Activated CD4-positive, alpha-beta T cell treated with anti-CD3 and anti-CD28 coated beads, Interleukin-2, Interleukin-6, amounts not matched to agents 100 ng/mL and 50 ng/mL, durations not matched to agents 16 hours and 8 hours (primary cell): ENCODE measurements around the gene ZNF398.
"Not testable (repeated sequence)": the region's sequence is repeated elsewhere in the genome, so short reads cannot be mapped to it uniquely, and the experiment has no call there.

Source experiments
- DNase-seq: peaks from one replicate; pipeline ENCODE4 v3.0.0-alpha.2; 2020

The ZNF398 gene

GRCh38 chr7:149198161-149198816 lies 51.0 kb downstream of the ZNF398 start:
- no peak for DNase-seq

GRCh38 chr7:149199234-149199995 lies 52.2 kb downstream of the ZNF398 start:
- no peak for DNase-seq

DNA sequence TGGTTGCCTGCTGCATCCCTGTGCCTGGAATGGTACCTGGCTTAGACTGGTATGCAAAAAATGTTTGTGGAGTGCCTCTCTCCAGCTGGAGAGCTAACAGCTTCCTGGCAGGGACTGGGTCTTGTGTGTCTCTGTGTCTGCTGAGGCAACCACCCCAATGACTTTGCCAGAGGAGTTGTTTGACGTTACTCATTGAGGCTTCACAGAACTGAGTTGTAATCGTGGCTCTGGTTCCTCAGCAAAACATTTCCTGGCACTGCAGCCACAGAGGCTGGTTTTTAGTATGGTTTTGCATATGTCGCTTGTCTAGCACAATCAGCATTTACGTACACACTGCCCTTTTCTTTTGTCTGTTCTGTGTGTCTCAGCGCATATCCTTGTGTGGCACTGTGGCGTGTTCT lies 55.6 kb downstream of the ZNF398 start:
- DNase-seq = peak; percentile 81

- DNase-seq = no peak
Measured at GRCh38 chr7:149205690-149206381, 58.6 kb downstream of the ZNF398 start.

DNA sequence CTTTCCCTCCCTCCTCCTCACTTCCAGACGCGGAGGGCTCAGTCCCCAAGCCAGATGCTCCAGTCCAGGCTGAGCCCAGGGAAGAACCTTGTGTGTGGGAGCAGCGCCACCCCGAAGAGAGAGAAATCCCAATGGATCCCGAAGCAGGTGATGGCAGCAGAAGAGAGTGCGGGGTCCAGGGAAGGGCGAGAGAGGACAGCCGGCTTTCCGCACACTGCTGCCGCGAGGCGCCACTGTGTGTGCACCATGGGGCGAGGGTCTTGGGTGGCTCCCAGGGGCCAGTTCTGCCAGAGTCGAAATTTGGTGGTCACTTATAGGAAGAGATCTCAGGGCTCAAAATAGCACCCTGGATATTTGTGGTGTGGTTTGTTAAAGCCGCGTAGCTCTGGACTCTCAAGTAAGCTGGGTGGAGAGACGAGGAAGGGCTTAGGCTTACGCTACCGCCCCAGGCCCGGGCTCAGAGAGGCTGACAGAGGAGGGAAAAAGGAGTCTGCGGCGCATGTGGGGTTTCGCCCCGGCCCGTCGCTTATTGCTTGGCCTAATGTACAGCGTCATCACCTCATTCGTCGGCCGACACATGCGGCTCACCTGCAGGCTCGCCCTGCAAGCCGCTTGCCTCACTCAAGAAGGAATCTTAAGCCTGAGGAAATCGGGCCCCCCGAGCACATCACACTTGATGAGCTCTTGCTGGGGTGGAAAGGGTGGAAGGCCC lies 60.2 kb downstream of the ZNF398 start:
- DNase-seq = no peak

DNA sequence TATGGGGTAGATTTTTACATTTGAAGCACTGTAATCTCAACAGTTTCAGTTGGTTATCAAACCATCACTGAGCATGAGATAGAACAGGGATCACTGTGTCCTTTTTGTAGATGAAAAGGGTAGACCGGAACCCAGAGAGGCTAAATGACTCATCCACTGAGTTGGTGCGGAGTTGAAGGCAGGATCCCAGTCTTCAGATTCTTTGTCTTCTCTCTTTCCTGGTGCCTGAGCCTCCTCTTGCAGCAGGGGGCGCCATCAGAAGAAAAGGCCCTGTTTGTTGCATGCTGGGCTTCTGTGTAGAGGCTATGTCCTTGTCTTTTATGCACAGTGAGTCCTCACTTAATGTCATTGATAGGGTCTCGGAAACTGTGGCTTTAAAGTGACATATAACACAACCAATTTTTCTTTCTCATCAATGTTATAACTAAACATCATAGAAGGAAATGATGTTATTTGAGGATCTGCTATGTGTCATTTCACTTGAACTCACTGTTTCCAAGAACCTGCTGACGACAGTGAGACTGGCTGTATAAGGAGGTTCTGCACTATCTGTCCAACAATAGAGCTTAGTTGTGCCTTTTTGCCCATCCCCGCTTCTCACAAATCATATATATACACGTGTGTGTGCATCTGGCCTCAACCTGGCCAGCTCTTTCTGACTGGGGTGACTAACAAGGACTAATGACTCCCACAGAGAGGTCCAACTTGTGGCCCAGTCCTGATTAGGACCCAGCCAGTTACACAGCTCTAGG lies 62.4 kb downstream of the ZNF398 start:
- DNase-seq = peak; percentile 90

DNA sequence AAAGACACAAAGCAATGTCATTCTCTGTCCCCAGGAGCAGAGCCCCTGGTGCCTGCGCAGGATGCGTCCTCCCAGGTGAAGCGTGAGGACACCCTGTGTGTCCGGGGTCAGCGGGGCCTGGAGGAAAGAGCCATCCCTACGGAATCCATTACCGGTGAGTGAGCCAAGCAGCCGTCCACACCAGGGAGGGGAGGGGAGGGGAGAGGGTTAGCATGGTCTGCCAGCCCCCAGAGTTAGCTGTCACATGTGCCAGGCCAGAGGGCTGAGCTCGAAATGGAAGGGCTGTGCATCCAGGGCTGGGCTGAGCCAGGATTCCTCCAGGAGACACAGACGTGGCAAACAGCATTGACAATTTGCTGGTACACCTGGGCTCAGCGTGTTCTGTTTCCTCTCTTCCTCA lies 63.3 kb downstream of the ZNF398 start:
- no peak for DNase-seq

DNA sequence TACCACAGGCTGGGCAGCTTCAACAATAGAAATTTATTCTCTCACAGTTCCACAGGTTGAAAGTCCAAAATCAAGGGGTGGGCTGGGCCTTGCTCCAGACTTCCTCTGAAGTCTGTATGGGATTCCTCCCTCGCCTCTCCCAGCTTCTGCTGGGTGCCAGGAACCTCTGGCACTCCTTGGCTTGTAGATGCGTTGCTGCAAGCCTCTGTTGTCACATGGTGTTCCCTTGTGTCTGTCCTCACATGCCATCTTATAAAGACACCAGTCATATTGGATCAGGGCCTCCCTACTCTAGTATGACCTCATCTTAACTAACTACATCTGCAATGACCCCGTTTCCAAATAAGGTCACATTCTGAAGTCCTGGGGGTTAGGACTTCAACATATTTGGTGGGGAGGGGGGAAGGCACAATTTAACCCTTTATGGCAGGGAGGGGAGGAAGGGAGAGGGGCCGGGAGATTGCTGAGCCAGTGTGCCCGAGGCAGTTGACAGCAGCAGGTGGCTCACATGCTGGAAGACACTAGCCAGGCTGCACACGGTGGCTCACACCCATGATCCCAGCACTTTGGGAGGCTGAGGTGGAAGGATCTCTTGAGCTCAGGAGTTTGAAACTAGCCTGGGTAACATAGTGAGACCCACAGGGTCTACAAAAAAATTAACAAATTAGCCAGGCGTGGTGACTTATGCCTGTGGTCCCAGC lies 66.9 kb downstream of the ZNF398 start:
- DNase-seq = no peak

- DNase-seq = no peak
Measured at GRCh38 chr7:149216402-149216801, 69.1 kb downstream of the ZNF398 start.

- no peak for DNase-seq
Measured at GRCh38 chr7:149217570-149217969, 70.3 kb downstream of the ZNF398 start.

- no peak for DNase-seq
Measured at GRCh38 chr7:149218469-149219420, 71.5 kb downstream of the ZNF398 start.

DNA sequence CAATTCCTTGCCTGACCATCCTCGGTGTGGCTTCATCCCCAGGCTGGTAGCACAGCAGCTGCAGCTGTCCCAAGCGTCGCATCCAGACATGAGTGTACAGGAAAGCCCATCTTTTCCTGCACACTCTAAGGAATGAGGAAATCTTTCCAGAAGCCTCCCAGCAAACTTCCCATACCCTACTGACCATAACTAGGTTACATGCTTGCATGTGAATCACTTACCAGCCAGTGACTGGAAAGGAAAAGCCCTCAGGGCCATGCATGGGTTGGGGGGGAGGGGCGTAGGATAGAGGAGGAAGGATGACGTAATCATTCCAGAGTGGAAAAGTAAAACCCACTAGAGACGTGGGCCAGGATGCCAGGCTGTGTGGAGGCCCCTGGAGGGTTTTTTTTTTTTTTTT lies 73.3 kb downstream of the ZNF398 start:
- no peak for DNase-seq

- no peak for DNase-seq
Measured at GRCh38 chr7:149223176-149223575, 75.9 kb downstream of the ZNF398 start.

- no peak for DNase-seq
Measured at GRCh38 chr7:149223761-149224160, 76.5 kb downstream of the ZNF398 start.

DNA sequence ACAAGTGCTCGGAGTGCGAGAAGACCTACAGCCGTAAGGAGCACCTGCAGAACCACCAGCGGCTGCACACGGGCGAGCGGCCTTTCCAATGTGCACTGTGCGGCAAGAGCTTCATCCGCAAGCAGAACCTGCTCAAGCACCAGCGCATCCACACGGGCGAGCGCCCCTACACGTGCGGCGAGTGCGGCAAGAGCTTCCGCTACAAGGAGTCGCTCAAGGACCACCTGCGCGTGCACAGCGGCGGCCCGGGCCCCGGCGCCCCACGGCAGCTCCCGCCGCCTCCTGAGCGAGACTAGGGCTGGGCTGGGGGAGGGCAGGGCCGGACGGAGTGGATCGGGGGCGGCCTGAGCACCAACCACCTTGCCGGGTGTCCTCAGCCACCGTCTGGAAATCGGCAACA lies 77.1 kb downstream of the ZNF398 start:
- DNase-seq = no peak

DNA sequence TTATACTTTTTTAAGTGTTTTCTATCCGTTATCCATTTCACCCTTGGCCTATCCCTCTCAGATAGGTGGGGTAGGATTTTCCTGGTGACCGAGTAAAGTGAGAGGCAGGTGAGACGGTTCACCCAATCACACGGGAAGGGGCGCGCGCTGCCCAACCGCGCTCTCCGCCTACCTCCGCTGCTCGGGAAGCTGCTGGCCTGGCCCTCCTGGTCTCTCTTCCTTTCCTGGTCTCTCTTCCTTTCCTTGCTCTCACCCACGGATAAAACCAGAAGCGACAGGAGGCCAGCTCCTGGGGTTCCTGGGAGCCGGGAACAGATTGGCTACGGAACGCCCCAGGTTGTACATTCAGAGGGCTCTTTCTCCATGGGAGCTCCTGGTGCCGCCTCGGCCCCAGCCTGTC lies 77.9 kb downstream of the ZNF398 start:
- no peak for DNase-seq

DNA sequence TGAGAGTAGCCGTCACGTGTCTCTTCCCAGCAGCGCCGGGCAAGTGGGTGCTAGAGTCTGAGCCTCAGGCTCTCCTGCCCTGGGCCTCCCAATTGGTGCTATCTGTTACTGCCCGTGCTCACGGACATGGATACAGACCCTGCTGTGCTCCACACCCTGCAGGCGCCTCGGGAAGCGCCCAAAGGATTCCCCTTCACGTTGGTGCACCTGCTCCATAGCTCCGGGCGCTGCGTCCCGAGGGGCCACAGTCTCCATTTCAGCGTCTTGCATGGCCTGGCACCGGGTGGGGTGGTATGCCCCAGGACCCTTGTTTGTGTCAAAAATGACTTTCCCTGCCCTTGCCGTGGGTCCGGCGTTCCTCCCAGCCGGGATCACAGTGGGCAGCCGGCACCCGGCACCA lies 78.4 kb downstream of the ZNF398 start:
- DNase-seq = no peak

DNA sequence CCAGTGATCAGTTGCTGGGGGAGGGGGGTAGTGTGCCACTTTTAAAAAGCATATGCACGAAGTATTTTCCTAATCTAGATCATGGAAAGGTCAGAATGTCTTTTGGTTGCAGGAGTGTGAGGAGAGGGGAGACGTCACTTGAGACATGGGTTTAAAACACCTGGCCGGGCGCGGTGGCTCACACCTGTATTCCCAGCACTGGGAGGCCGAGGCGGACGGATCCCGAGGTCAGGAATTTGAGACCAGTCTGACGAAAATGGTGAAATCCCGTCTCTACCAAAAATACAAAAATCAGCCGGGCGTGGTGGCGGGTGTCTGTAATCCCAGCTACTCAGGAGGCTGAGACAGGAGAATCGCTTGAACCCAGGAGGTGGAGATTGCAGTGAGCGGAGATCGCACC lies 79.1 kb downstream of the ZNF398 start:
- not testable (repeated sequence) for DNase-seq

DNA sequence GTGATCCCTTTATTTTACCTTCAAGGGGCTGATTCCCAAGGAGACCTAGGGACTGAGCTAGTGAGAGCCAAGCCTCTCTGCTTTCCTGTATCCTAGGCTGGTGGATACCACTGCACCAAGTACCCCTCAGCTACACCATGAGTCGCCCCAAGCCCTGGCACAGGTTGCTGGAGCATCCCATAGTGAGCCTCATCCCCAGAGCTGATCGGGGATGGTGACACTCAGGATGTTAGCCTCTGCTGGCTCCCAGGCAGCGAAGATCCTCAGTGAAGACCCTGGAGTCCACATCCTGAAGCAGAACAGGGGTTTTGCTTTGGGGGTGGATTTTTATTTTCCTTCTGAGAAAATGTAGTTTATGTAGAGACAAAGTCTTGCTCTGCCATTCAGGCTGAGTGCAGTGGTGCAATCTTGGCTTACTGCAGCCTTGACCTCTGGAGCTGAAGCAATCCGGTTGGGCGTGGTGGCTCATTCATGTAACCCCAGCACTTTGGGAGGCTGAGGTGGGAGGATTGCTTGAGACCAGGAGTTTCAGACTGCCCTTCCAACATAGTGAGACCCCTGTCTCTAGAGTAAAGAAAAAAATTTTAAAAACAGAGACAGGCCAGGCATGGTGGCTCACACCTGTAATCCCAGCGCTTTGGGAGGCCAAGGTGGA lies 79.7 kb downstream of the ZNF398 start:
- DNase-seq = no peak

DNA sequence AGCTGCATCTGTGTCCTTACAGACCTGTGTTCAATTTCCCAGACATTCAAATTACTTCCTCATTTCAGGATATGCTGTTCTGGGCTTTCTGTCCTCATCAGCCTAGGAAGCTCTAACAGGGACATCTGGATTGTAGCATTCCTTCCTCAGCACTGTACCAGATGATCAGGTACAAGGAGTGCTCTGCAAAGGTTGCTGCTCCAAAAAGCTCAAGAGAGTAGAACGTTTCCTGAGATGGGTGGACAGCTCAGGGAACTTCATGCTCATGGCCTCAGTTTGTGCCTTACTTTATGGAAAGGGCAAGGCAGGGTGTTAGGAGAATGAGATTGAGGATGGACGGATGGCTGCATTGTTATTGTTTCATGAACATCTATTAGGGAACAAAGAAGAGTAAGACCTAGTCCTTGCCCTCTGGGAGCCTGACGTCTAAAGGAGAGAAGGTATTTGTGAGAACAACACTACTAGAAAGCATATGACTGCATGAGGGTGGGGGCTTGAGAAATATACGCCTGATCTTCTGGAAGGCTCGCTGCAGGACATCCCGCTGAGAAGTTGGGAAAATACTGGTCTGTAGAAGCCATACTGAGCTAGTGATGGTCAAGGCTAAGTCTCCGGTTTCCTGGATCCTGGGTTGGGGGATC lies 81.7 kb downstream of the ZNF398 start:
- DNase-seq = no peak
